GM10266 (cell line): ENCODE measurements around the gene ADRM1.

Experiments used
- DNase-seq: peaks from one replicate; pipeline ENCODE4 v3.0.0; 2012; ENCODE audit errors: extremely low spot score
- CTCF ChIP-seq: IDR thresholded peaks from 2 replicates; pipeline ENCODE4 v1.5.1; 2012; ENCODE audit warnings: mild to moderate bottlenecking, low read depth; ENCODE audit not compliant: control insufficient read depth, insufficient read depth; ENCODE audit errors: missing control alignments

The ADRM1 gene

GRCh38 chr20:62307226-62308101, 4.7 kb downstream of the ADRM1 start:
- TF ChIP-seq CTCF = no peak
- DNase-seq = no peak

- TF ChIP-seq CTCF = no peak
- no peak for DNase-seq
Observed at GRCh38 chr20:62308102-62308822, 5.5 kb downstream of the ADRM1 start.

- DNase-seq = no peak
- no peak for TF ChIP-seq CTCF
Observed at GRCh38 chr20:62309198-62309944, 6.6 kb downstream of the ADRM1 start.

- no peak for DNase-seq
- no peak for TF ChIP-seq CTCF
Observed at GRCh38 chr20:62309947-62310756, 7.4 kb downstream of the ADRM1 start.

GRCh38 chr20:62310757-62311121, 7.9 kb downstream of the ADRM1 start:
- TF ChIP-seq CTCF = no peak
- no peak for DNase-seq

- no peak for TF ChIP-seq CTCF
- DNase-seq = no peak
Observed at GRCh38 chr20:62311150-62311549, 8.4 kb downstream of the ADRM1 start.
